Progenitor cell of endocrine pancreas (in vitro differentiated cells): ENCODE measurements around the gene BMP3. TPM values are rescaled to one million over a fixed set of nuclear protein-coding genes. Genes with fewer than 3 reads are reported as not detected.
A peak's percentile ranks its signal among the peaks of the same experiment; 100 is the strongest.

ENCODE experiments used
- DNase-seq: peaks from one replicate; pipeline ENCODE4 v3.0.0; 2021; ENCODE audit warnings: low spot score; ENCODE audit not compliant: unreplicated experiment
- H3K27ac Mint-ChIP-seq: 2 replicates; pipeline ENCODE4 v1.8.0; 2021; ENCODE audit warnings: mild to moderate bottlenecking, moderate library complexity, mixed read lengths
- H3K27me3 Mint-ChIP-seq: 2 replicates; pipeline ENCODE4 v1.8.0; 2021; ENCODE audit warnings: mixed read lengths
- H3K36me3 Mint-ChIP-seq: 2 replicates; pipeline ENCODE4 v1.8.0; 2022; ENCODE audit warnings: mixed read lengths; ENCODE audit not compliant: insufficient read depth
- H3K4me1 Mint-ChIP-seq: 2 replicates; pipeline ENCODE4 v1.8.0; 2021; ENCODE audit warnings: low read depth, mixed read lengths
- H3K4me3 Mint-ChIP-seq: 2 replicates; pipeline ENCODE4 v1.8.0; 2021; ENCODE audit warnings: low read depth, mild to moderate bottlenecking, moderate library complexity, mixed read lengths
- H3K9me3 Mint-ChIP-seq: 2 replicates; pipeline ENCODE4 v1.8.0; 2021; ENCODE audit warnings: low read depth, mixed read lengths
- total RNA-seq: library from RNA; stranded (reverse); gene quantifications from 2 replicates; pipeline ENCODE4 v1.2.1, GENCODE V29; 2021
- TF ChIP-seq, protein P1 (sequence below): fragments of 200-600 bp; sonication (generic); IDR thresholded peaks from one replicate; pipeline ENCODE4 v1.5.0; 2021; ENCODE audit warnings: antibody characterized with exemption, mild to moderate bottlenecking; ENCODE audit not compliant: unreplicated experiment

The BMP3 gene
- total RNA-seq, 1 donor from 2014 or later = 10.9 TPM

GRCh38 chr4:81038636-81039350 lies 8.3 kb downstream of the BMP3 start:
- Mint-ChIP-seq H3K27ac (peak overlapping the region; percentile 15), H3K4me1 (peaks cover 2% of the 10 kb centered on the region), H3K36me3 (no peaks in the 10 kb centered on the region), H3K9me3 (no peaks in the 10 kb centered on the region), H3K4me3 (no peak overlapping the region), H3K27me3 (peaks cover 35% of the 10 kb centered on the region)
- no peak for DNase-seq
- TF ChIP-seq, protein P1, sequence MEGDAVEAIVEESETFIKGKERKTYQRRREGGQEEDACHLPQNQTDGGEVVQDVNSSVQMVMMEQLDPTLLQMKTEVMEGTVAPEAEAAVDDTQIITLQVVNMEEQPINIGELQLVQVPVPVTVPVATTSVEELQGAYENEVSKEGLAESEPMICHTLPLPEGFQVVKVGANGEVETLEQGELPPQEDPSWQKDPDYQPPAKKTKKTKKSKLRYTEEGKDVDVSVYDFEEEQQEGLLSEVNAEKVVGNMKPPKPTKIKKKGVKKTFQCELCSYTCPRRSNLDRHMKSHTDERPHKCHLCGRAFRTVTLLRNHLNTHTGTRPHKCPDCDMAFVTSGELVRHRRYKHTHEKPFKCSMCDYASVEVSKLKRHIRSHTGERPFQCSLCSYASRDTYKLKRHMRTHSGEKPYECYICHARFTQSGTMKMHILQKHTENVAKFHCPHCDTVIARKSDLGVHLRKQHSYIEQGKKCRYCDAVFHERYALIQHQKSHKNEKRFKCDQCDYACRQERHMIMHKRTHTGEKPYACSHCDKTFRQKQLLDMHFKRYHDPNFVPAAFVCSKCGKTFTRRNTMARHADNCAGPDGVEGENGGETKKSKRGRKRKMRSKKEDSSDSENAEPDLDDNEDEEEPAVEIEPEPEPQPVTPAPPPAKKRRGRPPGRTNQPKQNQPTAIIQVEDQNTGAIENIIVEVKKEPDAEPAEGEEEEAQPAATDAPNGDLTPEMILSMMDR = no peak

DNA sequence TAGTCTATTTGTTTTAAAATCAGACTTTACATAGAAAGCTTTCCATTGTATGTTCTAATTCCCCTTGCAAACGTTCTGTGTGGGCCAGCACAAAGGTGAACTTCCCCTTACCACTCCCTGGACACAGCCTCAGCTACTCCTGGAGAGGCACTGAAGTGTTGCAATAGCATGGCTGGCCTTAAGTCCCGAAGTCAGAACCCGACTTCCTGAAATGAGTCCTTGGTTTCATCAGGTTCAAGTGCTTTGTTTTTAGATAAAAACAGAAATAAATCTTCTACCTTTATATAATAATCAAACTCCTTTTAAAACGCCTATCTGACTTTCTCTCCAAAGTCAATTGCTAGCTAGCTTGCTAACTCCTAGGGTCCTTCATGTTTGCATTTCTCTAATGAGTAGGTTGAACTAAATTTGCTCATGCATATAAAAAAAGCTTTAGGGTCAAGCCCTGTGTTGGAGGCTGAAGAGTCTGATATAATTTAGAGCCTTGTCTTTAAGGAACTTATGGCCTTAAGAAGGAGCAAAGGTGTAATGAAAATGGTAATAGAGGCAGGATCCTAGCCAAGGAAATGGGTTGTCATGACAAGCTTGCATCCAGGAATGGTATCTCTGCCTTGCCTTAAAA lies 9.0 kb downstream of the BMP3 start:
- Mint-ChIP-seq H3K27me3 (peaks cover 28% of the 10 kb centered on the region), H3K36me3 (no peaks in the 10 kb centered on the region), H3K9me3 (no peaks in the 10 kb centered on the region), H3K4me3 (no peak overlapping the region), H3K4me1 (peaks cover 2% of the 10 kb centered on the region), H3K27ac (no peak overlapping the region)
- no peak for DNase-seq
- TF ChIP-seq, protein P1 = no peak

DNA sequence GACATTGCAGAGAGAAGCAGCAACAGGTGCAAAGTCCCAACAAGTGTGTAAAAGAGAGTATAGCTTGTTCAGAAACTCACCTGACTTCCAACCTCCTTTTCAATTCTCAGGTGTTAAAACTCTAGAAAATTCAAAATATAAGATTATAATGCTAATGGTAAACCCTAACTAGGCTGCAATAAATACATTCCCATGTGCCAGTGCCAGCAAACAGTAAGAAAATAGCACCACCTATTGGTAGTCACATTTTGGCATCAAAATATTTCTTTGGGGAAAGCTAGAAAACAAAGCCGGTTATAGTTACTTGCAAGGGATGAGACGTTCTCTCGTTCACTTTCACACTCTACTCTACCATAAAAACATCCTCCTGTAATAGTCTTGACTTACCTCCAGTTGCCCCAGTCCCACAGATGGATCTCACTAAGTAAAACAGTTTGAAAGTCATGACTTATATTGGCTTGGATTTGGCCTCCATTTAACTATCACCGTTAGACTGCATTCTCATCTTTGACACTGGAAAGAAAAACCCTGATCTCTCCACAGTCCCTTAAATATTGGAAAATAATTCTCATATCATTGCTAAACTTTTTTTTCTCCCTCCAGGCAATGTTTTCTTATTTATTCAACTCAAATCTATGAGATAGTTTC lies 9.6 kb downstream of the BMP3 start:
- H3K27ac Mint-ChIP-seq = no peak overlapping the region
- no peaks in the 10 kb centered on the region for H3K36me3 Mint-ChIP-seq
- H3K9me3 Mint-ChIP-seq = peaks cover 2% of the 10 kb centered on the region
- peaks cover 2% of the 10 kb centered on the region for H3K4me1 Mint-ChIP-seq
- H3K4me3 Mint-ChIP-seq = no peak overlapping the region
- no peak for DNase-seq
- TF ChIP-seq, protein P1 = peak; percentile 82
- peaks cover 27% of the 10 kb centered on the region for H3K27me3 Mint-ChIP-seq

- no peak for DNase-seq
- Mint-ChIP-seq H3K27ac (no peak overlapping the region), H3K27me3 (peaks cover 42% of the 10 kb centered on the region), H3K36me3 (no peaks in the 10 kb centered on the region), H3K4me1 (peaks cover 2% of the 10 kb centered on the region), H3K4me3 (no peak overlapping the region), H3K9me3 (peaks cover 2% of the 10 kb centered on the region)
- TF ChIP-seq, protein P1 = no peak
Observed at GRCh38 chr4:81042578-81043365, 12.3 kb downstream of the BMP3 start.

GRCh38 chr4:81049330-81049729 lies 18.8 kb downstream of the BMP3 start:
- Mint-ChIP-seq H3K4me3 (no peak overlapping the region), H3K27me3 (peaks cover 37% of the 10 kb centered on the region), H3K9me3 (peaks cover 2% of the 10 kb centered on the region), H3K36me3 (no peaks in the 10 kb centered on the region), H3K27ac (no peak overlapping the region), H3K4me1 (peaks cover 1% of the 10 kb centered on the region)
- DNase-seq = no peak
- TF ChIP-seq, protein P1 = no peak
